DOHH2 (cell line): ENCODE results near the gene MRPS23.

ENCODE experiments used
- CTCF ChIP-seq: fragments of 200-600 bp; sonication (generic); IDR thresholded peaks from one replicate; pipeline ENCODE4 v1.5.1; 2014; ENCODE audit warnings: antibody characterized with exemption, mild to moderate bottlenecking, low read depth, low read length; ENCODE audit not compliant: poor library complexity, severe bottlenecking
- EZH2phosphoT487 ChIP-seq: fragments of 200-600 bp; sonication (generic); IDR thresholded peaks from 2 replicates; pipeline ENCODE4 v1.6.1; 2017; ENCODE audit warnings: borderline replicate concordance, mild to moderate bottlenecking, antibody characterized with exemption, low read length, moderate library complexity, mixed read lengths

GRCh38 chr17:57890857-57891232 is 41.0 kb upstream of the MRPS23 start:
- TF ChIP-seq CTCF (no peak), EZH2phosphoT487 (no peak)
